ENCODE results near the gene ZKSCAN7.
"Not testable (repeated sequence)": the region's sequence is repeated elsewhere in the genome, so short reads cannot be mapped to it uniquely, and the experiment has no call there.

Gene ZKSCAN7

DNA sequence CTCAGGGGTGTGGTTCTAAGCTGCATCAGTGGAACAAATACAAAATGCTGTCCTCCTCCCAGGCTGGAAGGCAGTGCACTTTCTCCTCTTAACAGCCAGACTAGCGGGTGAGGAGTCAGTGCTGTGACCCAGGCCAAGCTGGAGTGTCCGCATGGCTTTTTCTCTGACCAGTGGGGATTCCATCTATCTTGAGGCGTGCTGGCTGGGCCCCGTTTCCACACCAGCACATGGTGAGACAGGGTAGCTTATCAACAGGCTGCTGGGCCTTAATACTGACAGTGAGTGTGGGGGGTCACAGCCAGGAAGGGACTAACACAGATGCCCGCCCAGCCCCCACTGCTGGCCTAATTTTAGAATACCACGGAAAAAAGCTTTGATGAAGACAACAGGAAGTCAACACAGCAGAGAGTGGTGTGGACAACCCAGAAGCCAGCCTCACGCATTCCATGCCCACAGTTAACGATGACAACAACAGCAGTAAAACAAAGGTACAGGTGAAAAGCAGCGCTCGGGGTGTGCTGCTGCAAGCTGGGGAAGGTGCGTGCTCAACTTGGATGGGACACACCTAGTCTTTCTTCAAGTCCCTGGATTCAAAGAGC, 22.5 kb downstream of the ZKSCAN7 start:
- not testable (repeated sequence) for DNase-seq (ENCODE audit: low read depth)

DNA sequence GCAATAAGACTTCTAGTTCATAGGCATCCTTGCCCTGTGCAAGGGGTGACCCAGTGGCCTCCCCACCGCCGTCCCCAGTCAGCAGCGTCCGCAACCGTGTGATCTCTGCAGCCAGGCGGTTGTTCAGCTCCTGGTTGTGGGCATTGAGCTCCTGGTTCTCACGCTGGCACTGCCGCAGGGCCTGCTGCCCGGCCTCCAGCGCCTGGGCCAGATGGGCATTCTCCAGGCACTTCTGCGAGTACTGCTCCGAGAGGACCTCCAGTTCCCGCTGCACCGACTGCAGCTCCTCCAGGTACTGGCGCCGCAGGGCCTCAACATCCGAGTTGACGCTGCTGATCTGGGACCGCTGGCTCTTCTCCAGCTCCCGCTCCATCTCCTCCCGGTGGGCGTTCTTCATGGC, 23.3 kb downstream of the ZKSCAN7 start:
- DNase-seq (ENCODE audit: low read depth) = not testable (repeated sequence)

DNA sequence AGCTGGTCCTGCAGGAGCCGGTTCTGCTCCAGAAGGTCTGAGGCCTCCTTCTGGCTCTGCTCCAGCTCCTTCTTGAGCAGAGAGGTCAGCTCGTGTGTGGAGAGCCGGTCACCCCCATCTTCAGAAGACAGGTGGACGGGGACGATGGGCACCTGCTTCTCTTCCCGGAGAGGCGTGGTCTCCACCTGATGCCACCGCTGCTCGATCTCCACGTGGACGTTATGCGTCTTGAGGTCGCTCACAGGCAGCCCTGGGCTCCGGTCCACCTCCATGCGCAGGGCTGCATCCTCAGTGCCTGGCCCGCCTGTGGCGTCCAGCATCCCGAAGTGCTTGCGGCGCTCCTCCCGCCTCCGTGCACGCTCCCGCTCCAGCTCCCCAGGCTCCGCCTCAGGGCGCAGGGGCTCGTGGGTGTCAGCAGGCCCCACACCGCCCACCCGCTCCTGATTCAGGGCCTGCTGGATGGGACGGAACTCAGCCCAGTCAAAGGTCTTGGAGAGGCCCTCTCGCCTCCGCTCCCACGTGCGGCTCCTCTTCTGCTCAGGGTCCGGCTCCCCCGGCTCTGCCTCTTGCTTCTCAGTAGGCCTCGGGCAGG, 24.0 kb downstream of the ZKSCAN7 start:
- not testable (repeated sequence) for DNase-seq (ENCODE audit: low read depth)

DNA sequence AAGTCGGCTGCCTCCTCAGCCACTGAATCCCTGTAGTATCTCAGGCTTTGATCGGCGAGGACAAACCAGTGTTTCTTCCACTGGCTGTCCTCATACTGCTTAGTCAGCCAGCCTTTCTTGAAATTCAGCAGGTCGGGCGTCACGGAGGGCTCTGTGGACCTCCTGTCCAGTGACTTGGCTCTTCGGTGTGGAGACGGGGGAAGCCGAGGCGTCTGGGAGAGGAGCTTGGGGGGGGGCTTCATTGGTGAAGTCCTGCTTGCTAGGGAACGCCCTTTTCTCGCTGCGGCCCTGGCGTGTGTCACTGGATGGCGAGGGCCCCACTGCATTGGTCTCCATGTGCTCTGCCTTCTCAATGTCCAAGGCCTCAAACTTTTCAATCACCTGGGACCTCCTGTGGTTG, 24.8 kb downstream of the ZKSCAN7 start:
- DNase-seq (ENCODE audit: low read depth) = not testable (repeated sequence)

DNA sequence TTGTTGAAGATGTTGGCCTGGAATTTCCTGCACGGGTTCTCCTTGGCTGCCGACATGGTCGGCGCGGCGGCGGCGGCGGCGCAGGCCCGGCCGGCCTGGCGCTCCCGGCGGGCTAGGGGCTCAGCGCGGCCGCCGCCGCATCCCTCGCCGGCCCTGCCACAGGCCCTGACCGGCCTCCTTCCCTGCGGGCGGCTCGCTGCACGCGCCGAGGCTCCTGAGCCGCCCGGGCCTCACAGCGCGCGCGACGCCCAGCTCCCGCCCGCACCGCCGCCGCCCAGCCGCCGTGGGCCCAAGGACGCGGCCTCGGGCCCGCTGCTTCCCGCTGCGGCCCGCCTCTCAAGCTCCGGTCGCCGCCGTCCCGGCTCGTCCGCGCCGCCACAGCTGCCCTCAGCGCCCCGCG, 26.0 kb downstream of the ZKSCAN7 start:
- not testable (repeated sequence) for DNase-seq (ENCODE audit: low read depth)

DNA sequence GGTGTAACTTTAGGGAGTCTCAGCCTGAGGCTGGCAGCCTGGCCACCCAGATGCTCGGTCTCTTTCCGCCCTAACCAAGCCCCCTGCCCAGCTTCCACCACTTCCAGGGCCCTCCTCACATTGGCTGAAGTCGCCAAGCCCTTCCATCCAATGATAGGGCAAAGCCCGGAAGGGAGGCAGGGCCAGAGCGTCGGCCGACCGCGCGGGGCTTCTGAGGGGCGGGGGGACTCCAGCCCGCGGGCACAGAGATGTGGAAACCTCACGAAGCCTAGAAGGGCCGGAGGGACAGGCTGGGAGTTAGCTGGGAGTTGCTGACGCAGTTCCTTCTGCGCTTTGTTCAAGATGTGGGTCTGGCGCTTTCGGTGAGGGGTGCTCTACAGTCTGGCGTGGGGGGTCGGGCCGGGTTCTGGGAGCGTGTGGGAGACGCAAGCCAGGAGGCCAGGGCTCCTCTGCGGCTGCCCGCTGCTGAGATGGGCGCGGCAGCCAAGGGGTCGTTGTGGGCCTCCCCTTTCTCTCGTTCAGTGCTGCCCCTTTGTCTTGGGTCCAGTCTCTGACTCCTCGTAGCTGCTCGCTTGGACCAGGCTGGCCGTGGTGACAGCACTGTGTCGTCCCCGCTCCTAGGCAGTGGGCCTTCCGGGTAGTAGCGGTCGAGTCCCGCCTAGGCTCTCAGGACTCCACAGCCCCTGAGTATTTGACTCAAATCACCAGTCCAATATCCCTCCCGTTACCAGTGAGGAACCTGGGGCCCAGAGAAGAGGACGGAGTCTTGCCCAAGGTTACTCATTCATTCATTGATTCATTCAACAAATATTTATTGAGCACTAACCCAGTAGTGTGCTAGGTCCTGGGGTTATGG, 29.9 kb downstream of the ZKSCAN7 start, which contains the start of gene ZNF660:
TSS of gene ZNF660 (plus strand) at position 319 of the 856 bp plus-strand sequence. CDS start 9,230 bp downstream, outside the sequence.
- no peak for DNase-seq (ENCODE audit: low read depth)

DNA sequence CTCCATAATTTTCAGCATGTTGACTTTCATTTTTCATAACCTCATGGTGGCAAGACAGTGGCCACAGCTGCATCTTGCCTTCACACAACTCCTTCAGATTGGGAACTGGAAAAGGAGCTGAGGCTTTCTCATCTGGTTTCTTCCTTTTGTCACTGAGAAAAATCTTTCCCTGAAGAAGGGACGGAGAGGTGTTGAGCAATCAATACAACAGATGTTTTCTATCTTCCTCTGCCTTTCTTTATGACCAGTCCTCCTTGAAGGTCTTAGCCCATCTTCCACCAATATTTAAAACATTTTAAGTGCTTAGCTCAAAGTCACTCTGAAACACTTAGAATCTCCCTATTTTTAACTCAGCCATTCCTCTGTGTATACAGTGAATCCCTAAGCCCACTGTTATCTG, 41.6 kb downstream of the ZKSCAN7 start:
- no peak for DNase-seq (ENCODE audit: low read depth)

DNA sequence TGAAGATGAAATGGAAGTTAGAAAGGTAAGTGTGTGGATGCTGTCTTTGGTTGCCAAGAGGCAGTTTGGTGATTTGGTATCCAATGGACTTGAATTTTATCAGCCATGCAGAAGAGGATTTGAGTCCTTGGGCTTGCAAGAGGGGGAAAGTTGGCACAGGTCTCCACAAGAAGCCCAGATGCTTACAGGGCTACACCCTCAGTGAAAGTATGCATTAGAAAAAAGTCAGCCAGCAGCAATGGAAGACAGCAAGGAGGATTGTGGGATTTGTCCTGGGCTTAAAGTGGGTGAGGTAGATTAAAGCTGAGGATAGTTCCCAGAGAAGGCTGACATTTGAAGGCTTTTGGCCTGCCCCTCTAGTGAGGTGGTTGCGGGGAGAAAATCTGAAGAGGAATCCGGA, 46.8 kb downstream of the ZKSCAN7 start:
- no peak for DNase-seq (ENCODE audit: low read depth)

DNA sequence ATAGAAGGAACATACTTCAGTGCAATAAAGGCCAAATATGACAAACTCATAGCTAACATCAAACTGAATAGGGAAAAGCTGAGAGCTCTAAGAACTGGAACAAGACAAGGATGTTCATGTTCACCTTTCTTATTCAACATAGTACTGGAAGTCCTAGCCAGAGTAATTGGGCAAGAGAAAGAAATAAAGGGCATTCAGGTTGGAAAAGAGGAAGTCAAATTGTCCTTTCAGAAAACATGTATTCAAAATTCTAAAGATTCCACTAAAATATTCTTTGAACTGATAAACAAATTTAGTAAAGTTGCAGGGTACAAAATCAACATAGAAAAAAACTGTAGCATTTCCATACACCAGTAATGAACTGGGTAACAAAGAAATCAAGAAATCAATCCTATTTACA, 57.7 kb downstream of the ZKSCAN7 start:
- DNase-seq (ENCODE audit: low read depth) = no peak
